IMR-90 (cell line): ENCODE data around the gene HTR3E. TPM values are rescaled to one million over a fixed set of nuclear protein-coding genes. Genes with fewer than 3 reads are reported as not detected.

Experiments
- ATAC-seq: fragments of 200-7000 bp; cut with Tn5 transposase; 2 replicates; pipeline ENCODE4 v1.9.1; 2020; ENCODE audit warnings: low read depth, mild to moderate bottlenecking, moderate library complexity
- BruUV-seq: library from RNA; stranded (reverse); fragments of 400-500 nt; replicated peaks from 2 replicates; lab custom pipeline; 2021; lab: Mats Ljungman, UMichigan
- CTCF ChIA-PET: fragments of 300-600 bp; formaldehyde crosslinking; extraction: SDS; loops from one replicate; lab custom pipeline; 2021; ENCODE audit warnings: antibody characterized with exemption; lab: Yijun Ruan, JAX
- POLR2A ChIA-PET: fragments of 300-600 bp; sonication (Branson Sonifier 250); formaldehyde crosslinking; loops from one replicate; lab custom pipeline; 2022; ENCODE audit warnings: antibody characterized with exemption; ENCODE audit not compliant: unreplicated experiment; lab: Charles Lee
- DNase-seq: peaks from one replicate; pipeline ENCODE4 v3.0.0; 2013
- H2AFZ ChIP-seq: replicated peaks from 2 replicates; pipeline ENCODE3; 2013; ENCODE audit warnings: low read length, mild to moderate bottlenecking; ENCODE audit not compliant: poor library complexity
- H2AK5ac ChIP-seq: 2 replicates; pipeline ENCODE4 v1.6.1; 2013; ENCODE audit warnings: low read depth, low read length, inconsistent platforms
- H2AK9ac ChIP-seq: replicated peaks from 2 replicates; pipeline ENCODE3; 2013; ENCODE audit warnings: mild to moderate bottlenecking, low read depth, low read length, moderate library complexity; ENCODE audit not compliant: poor library complexity
- H2BK120ac ChIP-seq: 2 replicates; pipeline ENCODE4 v1.6.1; 2013; ENCODE audit warnings: low read depth, low read length, inconsistent platforms
- H2BK15ac ChIP-seq: 3 replicates; pipeline ENCODE4 v1.6.1; 2013; ENCODE audit warnings: low read depth, low read length, inconsistent platforms
- H2BK20ac ChIP-seq: 2 replicates; pipeline ENCODE4 v1.6.1; 2013; ENCODE audit warnings: low read depth, mild to moderate bottlenecking, inconsistent platforms, low read length, moderate library complexity
- H2BK5ac ChIP-seq: 2 replicates; pipeline ENCODE4 v1.6.1; 2013; ENCODE audit warnings: mild to moderate bottlenecking, low read depth, low read length, inconsistent platforms; ENCODE audit not compliant: poor library complexity, severe bottlenecking
- H3K14ac ChIP-seq: replicated peaks from 2 replicates; pipeline ENCODE4 v1.6.1; 2013; ENCODE audit warnings: low read depth, low read length, inconsistent platforms
- H3K18ac ChIP-seq: 2 replicates; pipeline ENCODE4 v1.6.1; 2013; ENCODE audit warnings: low read depth, low read length, control low read depth
- H3K23ac ChIP-seq: 2 replicates; pipeline ENCODE4 v1.6.1; 2013; ENCODE audit warnings: low read depth, low read length, inconsistent platforms
- H3K27ac ChIP-seq: 2 replicates; pipeline ENCODE4 v1.5.1; 2013; ENCODE audit warnings: mild to moderate bottlenecking, control low read depth, low read length; ENCODE audit not compliant: insufficient read depth
- H3K27me3 ChIP-seq: 2 replicates; pipeline ENCODE4 v1.6.1; 2013; ENCODE audit warnings: low read length; ENCODE audit not compliant: control insufficient read depth, insufficient read depth
- H3K36me3 ChIP-seq: 2 replicates; pipeline ENCODE4 v1.6.1; 2013; ENCODE audit warnings: low read length, mixed read lengths; ENCODE audit not compliant: control insufficient read depth, insufficient read depth
- H3K4ac ChIP-seq: 2 replicates; pipeline ENCODE4 v1.6.1; 2013; ENCODE audit warnings: low read depth, low read length, inconsistent platforms
- H3K4me1 ChIP-seq: 2 replicates; pipeline ENCODE4 v1.6.1; 2013; ENCODE audit warnings: low read length, mixed read lengths; ENCODE audit not compliant: control insufficient read depth, insufficient read depth
- H3K4me2 ChIP-seq: 2 replicates; pipeline ENCODE4 v1.6.1; 2013; ENCODE audit warnings: low read depth, mild to moderate bottlenecking, control low read depth, low read length, moderate library complexity
- H3K4me3 ChIP-seq: 2 replicates; pipeline ENCODE4 v1.5.1; 2013; ENCODE audit warnings: low read depth, mild to moderate bottlenecking, control low read depth, low read length, moderate library complexity; ENCODE audit not compliant: insufficient read depth
- H3K56ac ChIP-seq: 2 replicates; pipeline ENCODE4 v1.6.1; 2013; ENCODE audit warnings: low read length, inconsistent platforms; ENCODE audit not compliant: insufficient read depth; ENCODE audit errors: extremely low read depth
- H3K79me1 ChIP-seq, 2 experiments: 2 replicates each; pipeline ENCODE4 v1.6.1; 2013; ENCODE audit warnings: low read length in 2 of 2, inconsistent platforms in 1 of 2, low read depth in 1 of 2
- H3K9ac ChIP-seq: 2 replicates; pipeline ENCODE4 v1.6.1; 2013; ENCODE audit warnings: low read depth, low read length, control low read depth
- H3K9me1 ChIP-seq: 2 replicates; pipeline ENCODE4 v1.6.1; 2013; ENCODE audit warnings: low read length, inconsistent platforms; ENCODE audit not compliant: insufficient read depth
- H3K9me3 ChIP-seq: 2 replicates; pipeline ENCODE4 v1.6.1; 2013; ENCODE audit warnings: low read length; ENCODE audit not compliant: control insufficient read depth, insufficient read depth
- H4K20me1 ChIP-seq: 2 replicates; pipeline ENCODE4 v1.6.1; 2013; ENCODE audit warnings: low read length, inconsistent platforms; ENCODE audit not compliant: insufficient read depth
- H4K5ac ChIP-seq: 2 replicates; pipeline ENCODE4 v1.6.1; 2013; ENCODE audit warnings: mild to moderate bottlenecking, low read depth, low read length, control low read depth
- H4K8ac ChIP-seq, 2 experiments: 2 replicates each; pipeline ENCODE4 v1.6.1; 2013; ENCODE audit warnings: low read depth in 2 of 2, low read length in 2 of 2, control low read depth in 1 of 2, inconsistent platforms in 1 of 2
- H4K91ac ChIP-seq: 2 replicates; pipeline ENCODE4 v1.6.1; 2013; ENCODE audit warnings: low read depth, low read length, inconsistent platforms; ENCODE audit not compliant: insufficient read depth
- BHLHE40 ChIP-seq: fragments of 150-350 bp; IDR thresholded peaks from 2 replicates; pipeline ENCODE4 v1.6.1; 2016; ENCODE audit warnings: mild to moderate bottlenecking, low read depth, low read length
- MAZ ChIP-seq: IDR thresholded peaks from 2 replicates; pipeline ENCODE4 v1.6.1; 2012; ENCODE audit warnings: low read depth, mild to moderate bottlenecking, low read length, improper control_type of control experiment, moderate library complexity, borderline replicate concordance
- POLR2A ChIP-seq: IDR thresholded peaks from 2 replicates; pipeline ENCODE4 v1.6.1; 2012; ENCODE audit warnings: mild to moderate bottlenecking, low read depth, low read length
- RAD21 ChIP-seq: IDR thresholded peaks from 2 replicates; pipeline ENCODE4 v1.6.1; 2012; ENCODE audit warnings: low read length, improper control_type of control experiment
- RFX5 ChIP-seq: IDR thresholded peaks from 2 replicates; pipeline ENCODE4 v1.8.0; 2012; ENCODE audit warnings: low read depth, mild to moderate bottlenecking, low read length, moderate library complexity
- WGBS, 2 experiments: methylation state at CpG; one replicate each; pipeline versions ENCODE4 v1.1.5 to v1.1.7; 2013; ENCODE audit warnings: missing lambda C conversion rate in 2 of 2; ENCODE audit not compliant: insufficient read length in 1 of 2; ENCODE audit errors: extremely low coverage in 2 of 2; 5-methylcytosine and 5-hydroxymethylcytosine counted together
- dilution Hi-C: fragments of 300-500 bp; cut with HindIII; formaldehyde crosslinking; loops from one replicate; pipeline ENCODE4 v1.14.3; 2018; ENCODE audit warnings: low sequenced_read_pairs; ENCODE audit not compliant: unreplicated experiment
- in situ Hi-C: fragments of 300-500 bp; cut with MboI; formaldehyde crosslinking; loops from 3 replicates; pipeline ENCODE4 v1.14.3; 2019; ENCODE audit warnings: low sequenced_read_pairs, inconsistent platforms, mixed read lengths
- intact Hi-C: fragments of 100-400 bp; cut with micrococcal nuclease; formaldehyde crosslinking; loops from 2 replicates; pipeline ENCODE4 v1.10.0; 2022
- polyA plus RNA-seq, 3 experiments: library from polyadenylated mRNA; depleted of rRNA; stranded (reverse); fragments of >200 nt; gene quantifications; 2 replicates each; pipeline ENCODE4 v1.2.3, GENCODE V29; 2012; ENCODE audit warnings: low replicate concordance in 1 of 3
- total RNA-seq: library from RNA; depleted of rRNA; stranded (reverse); fragments of >200 nt; gene quantifications from 2 replicates; pipeline ENCODE4 v1.2.3, GENCODE V29; 2012
- TF ChIP-seq, protein P1 (sequence below): conservative IDR thresholded peaks from 2 replicates; pipeline ENCODE4 v1.5.1; 2012; ENCODE audit warnings: mild to moderate bottlenecking, low read depth, low read length, improper control_type of control experiment
- TF ChIP-seq, protein P2 (sequence below): fragments of 150-350 bp; IDR thresholded peaks from 2 replicates; pipeline ENCODE4 v1.6.1; 2017; ENCODE audit warnings: mild to moderate bottlenecking, antibody characterized with exemption, low read length, low read depth

Gene HTR3E
- total and polyA plus RNA-seq, 2 of the 4 experiments (the other 2 are of a cell fraction) = not detected

DNA sequence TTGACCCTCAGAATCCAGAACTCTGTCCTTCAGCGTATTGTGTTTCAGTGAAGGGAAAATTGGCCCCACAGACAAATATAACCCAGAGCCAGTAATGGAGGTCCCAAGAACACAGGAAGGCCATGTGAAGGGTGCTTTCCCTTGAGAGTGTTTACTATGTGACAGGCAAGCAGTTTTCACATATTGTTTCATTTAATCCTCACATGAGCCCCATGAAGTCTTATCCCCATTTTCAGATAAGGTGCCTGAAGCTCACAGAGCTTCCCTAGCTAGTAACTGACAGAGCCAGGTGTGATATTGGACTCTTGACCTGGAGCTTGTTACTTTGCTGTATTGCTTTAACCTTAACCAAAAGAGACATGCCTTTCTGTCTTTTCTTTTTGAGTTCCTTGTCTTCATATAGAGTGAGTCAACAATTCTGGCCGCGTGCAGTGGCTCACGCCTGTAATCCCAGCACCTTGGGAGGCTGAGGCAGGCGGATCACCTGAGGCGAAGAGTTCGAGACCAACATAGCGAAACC lies 48.9 kb downstream of the HTR3E start:
- H3K4me3 ChIP-seq = no peak overlapping the region
- H4K8ac ChIP-seq = no peak overlapping the region
- H2BK120ac ChIP-seq = no peak overlapping the region
- H3K36me3 ChIP-seq = peaks cover 40% of the 10 kb centered on the region
- WGBS, 2 experiments = 100% methylated on average over 3 of the region's 8 CpGs; no CpG with 5 or more reads in 1 of the 2 experiments
- BruUV-seq = no TSS peak
- H2AFZ ChIP-seq = no peak overlapping the region
- no peak overlapping the region for H2AK5ac ChIP-seq
- no peak overlapping the region for H2BK15ac ChIP-seq
- H3K4me2 ChIP-seq = no peak overlapping the region
- H4K20me1 ChIP-seq = peaks cover 15% of the 10 kb centered on the region
- H2AK9ac ChIP-seq = no peak overlapping the region
- ATAC-seq (no peak), DNase-seq (no peak)
- in situ Hi-C loops = no loop called here
- no peak overlapping the region for H3K23ac ChIP-seq
- H3K9me1 ChIP-seq = no peaks in the 10 kb centered on the region; the same call in 1 of the 2 replicates
- no peak overlapping the region for H3K9ac ChIP-seq
- H3K27me3 ChIP-seq = no peaks in the 10 kb centered on the region
- no peak overlapping the region for H3K14ac ChIP-seq
- H3K27ac ChIP-seq = no peak overlapping the region
- H3K18ac ChIP-seq = no peak overlapping the region
- no peak overlapping the region for H2BK5ac ChIP-seq
- H3K56ac ChIP-seq = no peak overlapping the region
- H4K5ac ChIP-seq = no peak overlapping the region
- no peaks in the 10 kb centered on the region for H3K9me3 ChIP-seq
- no peak overlapping the region for H4K91ac ChIP-seq
- dilution Hi-C loops = no loop called here
- ChIA-PET POLR2A (no interaction called here), CTCF (no interaction called here)
- H3K79me1 ChIP-seq = peaks cover 8 to 15% of the 10 kb centered on the region in 2 experiments
- TF ChIP-seq MAZ = no peak
- no peak for TF ChIP-seq BHLHE40
- TF ChIP-seq, protein P1, sequence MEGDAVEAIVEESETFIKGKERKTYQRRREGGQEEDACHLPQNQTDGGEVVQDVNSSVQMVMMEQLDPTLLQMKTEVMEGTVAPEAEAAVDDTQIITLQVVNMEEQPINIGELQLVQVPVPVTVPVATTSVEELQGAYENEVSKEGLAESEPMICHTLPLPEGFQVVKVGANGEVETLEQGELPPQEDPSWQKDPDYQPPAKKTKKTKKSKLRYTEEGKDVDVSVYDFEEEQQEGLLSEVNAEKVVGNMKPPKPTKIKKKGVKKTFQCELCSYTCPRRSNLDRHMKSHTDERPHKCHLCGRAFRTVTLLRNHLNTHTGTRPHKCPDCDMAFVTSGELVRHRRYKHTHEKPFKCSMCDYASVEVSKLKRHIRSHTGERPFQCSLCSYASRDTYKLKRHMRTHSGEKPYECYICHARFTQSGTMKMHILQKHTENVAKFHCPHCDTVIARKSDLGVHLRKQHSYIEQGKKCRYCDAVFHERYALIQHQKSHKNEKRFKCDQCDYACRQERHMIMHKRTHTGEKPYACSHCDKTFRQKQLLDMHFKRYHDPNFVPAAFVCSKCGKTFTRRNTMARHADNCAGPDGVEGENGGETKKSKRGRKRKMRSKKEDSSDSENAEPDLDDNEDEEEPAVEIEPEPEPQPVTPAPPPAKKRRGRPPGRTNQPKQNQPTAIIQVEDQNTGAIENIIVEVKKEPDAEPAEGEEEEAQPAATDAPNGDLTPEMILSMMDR = no peak
- no peak for TF ChIP-seq POLR2A
- TF ChIP-seq RAD21 = no peak
- no peak for TF ChIP-seq RFX5
- TF ChIP-seq, protein P2, sequence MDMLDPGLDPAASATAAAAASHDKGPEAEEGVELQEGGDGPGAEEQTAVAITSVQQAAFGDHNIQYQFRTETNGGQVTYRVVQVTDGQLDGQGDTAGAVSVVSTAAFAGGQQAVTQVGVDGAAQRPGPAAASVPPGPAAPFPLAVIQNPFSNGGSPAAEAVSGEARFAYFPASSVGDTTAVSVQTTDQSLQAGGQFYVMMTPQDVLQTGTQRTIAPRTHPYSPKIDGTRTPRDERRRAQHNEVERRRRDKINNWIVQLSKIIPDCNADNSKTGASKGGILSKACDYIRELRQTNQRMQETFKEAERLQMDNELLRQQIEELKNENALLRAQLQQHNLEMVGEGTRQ = no peak
- H2BK20ac ChIP-seq = no peak overlapping the region
- 0 out of 2 replicates have a peak, but pooled peaks cover 2% of the 10 kb centered on the region for H3K4me1 ChIP-seq
- intact Hi-C loops = loop anchor here (1.0 to 5.0 kb wide), 2 partner anchors 106 to 143 kb away; no protein-coding TSS in a partner anchor
- no peak overlapping the region for H3K4ac ChIP-seq
